ENCODE data around the gene ANKRD13D.

- TF ChIP-seq CTCF (IDR thresholded peaks at IDR 0.05) (no peak), EP300 (IDR thresholded peaks at IDR 0.05) (no peak)
These were observed 28.9 kb downstream of the ANKRD13D start for GRCh38 chr11:67317888-67318555.
